HFFc6 (cell line): ENCODE data around the gene TMEM239. TPM values are rescaled to one million over a fixed set of nuclear protein-coding genes. Genes with fewer than 3 reads are reported as not detected.

Experiments used
- DNase-seq: peaks from one replicate; pipeline ENCODE4 v3.0.0-alpha.2; 2018
- H3K27ac Mint-ChIP-seq: 2 replicates; pipeline ENCODE4 v1.8.0; 2020; ENCODE audit warnings: mild to moderate bottlenecking, mixed read lengths
- H3K27me3 Mint-ChIP-seq: 2 replicates; pipeline ENCODE4 v1.8.0; 2021; ENCODE audit warnings: mild to moderate bottlenecking, moderate library complexity, mixed read lengths; ENCODE audit not compliant: insufficient read depth
- H3K36me3 Mint-ChIP-seq: 2 replicates; pipeline ENCODE4 v1.8.0; 2021; ENCODE audit warnings: low read depth, mixed read lengths
- H3K4me1 Mint-ChIP-seq: 2 replicates; pipeline ENCODE4 v1.8.0; 2020; ENCODE audit warnings: low read depth, mixed read lengths
- H3K4me3 Mint-ChIP-seq: 2 replicates; pipeline ENCODE4 v1.8.0; 2020; ENCODE audit warnings: mild to moderate bottlenecking, moderate library complexity, mixed read lengths
- H3K9me3 Mint-ChIP-seq: 2 replicates; pipeline ENCODE4 v1.8.0; 2020; ENCODE audit warnings: mild to moderate bottlenecking, mixed read lengths
- total RNA-seq, 6 experiments: library from RNA; stranded (reverse); fragmentation: NEBNext Ultra II Directional; extraction: Animal tissue kit (Norgen Biotek cat#: 25700); gene quantifications; 2 replicates in 1 of 6; 3 replicates in 5 of 6; pipeline ENCODE4 v1.2.3, GENCODE V29; 2021
- TF ChIP-seq, protein P1 (sequence below): fragments of 200-600 bp; sonication (generic); IDR thresholded peaks from 2 replicates; pipeline ENCODE4 v1.5.0; 2021; ENCODE audit warnings: antibody characterized with exemption, mild to moderate bottlenecking

Gene TMEM239
- total RNA-seq, 6 experiments from 2014 or later: not detected

DNA sequence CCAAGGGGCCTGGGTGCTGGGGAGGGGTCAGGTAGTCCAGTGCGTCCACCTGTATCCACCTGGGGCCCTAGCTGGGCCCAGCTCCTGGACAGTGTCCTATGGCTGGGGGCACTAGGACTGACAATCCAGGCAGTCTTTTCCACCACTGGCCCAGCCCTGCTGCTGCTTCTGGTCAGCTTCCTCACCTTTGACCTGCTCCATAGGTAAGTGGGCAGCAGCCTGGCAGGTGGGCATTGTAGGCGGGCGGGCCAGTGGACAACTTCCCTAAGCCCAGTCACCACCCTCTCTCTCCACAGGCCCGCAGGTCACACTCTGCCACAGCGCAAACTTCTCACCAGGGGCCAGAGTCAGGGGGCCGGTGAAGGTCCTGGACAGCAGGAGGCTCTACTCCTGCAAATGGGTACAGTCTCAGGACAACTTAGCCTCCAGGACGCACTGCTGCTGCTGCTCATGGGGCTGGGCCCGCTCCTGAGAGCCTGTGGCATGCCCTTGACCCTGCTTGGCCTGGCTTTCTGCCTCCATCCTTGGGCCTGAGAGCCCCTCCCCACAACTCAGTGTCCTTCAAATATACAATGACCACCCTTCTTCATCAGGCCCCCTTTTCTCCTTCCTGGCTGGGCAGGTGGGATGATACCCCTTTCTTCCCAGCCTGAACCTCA lies 793 bp upstream of the TMEM239 start:
- TF ChIP-seq, protein P1, sequence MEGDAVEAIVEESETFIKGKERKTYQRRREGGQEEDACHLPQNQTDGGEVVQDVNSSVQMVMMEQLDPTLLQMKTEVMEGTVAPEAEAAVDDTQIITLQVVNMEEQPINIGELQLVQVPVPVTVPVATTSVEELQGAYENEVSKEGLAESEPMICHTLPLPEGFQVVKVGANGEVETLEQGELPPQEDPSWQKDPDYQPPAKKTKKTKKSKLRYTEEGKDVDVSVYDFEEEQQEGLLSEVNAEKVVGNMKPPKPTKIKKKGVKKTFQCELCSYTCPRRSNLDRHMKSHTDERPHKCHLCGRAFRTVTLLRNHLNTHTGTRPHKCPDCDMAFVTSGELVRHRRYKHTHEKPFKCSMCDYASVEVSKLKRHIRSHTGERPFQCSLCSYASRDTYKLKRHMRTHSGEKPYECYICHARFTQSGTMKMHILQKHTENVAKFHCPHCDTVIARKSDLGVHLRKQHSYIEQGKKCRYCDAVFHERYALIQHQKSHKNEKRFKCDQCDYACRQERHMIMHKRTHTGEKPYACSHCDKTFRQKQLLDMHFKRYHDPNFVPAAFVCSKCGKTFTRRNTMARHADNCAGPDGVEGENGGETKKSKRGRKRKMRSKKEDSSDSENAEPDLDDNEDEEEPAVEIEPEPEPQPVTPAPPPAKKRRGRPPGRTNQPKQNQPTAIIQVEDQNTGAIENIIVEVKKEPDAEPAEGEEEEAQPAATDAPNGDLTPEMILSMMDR: no peak
- DNase-seq: no peak
- no peaks in the 10 kb centered on the region for H3K36me3 Mint-ChIP-seq
- peaks cover 9% of the 10 kb centered on the region for H3K27me3 Mint-ChIP-seq
- peaks cover 24% of the 10 kb centered on the region for H3K9me3 Mint-ChIP-seq
- peak overlapping the region; percentile 64; the same call in 1 of the 2 replicates for H3K4me3 Mint-ChIP-seq
- peaks cover 40% of the 10 kb centered on the region for H3K4me1 Mint-ChIP-seq
- H3K27ac Mint-ChIP-seq: peak overlapping the region; percentile 82

DNA sequence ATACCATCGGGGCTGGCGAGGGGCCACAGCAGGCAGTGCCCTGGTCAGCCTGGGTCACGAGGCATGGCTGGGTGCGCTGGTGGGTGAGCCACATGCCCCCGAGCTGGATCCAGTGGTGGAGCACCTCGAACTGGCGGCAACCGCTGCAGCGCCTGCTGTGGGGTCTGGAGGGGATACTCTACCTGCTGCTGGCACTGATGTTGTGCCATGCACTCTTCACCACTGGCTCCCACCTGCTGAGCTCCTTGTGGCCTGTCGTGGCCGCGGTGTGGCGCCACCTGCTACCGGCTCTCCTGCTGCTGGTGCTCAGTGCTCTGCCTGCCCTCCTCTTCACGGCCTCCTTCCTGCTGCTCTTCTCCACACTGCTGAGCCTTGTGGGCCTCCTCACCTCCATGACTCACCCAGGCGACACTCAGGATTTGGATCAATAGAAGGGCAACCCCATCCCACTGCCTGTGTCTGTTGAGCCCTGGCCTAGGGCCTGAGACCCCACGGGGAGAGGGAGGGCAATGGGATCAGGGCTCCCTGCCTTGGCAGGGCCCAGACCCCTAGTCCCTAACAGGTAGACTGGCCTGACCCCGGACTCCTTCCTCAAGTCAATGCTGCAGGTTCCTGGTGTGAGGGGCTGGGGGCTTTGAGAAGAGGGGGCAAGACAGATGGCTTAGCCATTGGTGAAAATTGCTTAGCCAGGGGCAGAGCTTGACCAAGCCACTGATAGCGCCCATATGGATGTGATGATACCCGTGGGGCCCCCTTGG lies 598 bp downstream of the TMEM239 start:
- Mint-ChIP-seq H3K27me3 (peaks cover 9% of the 10 kb centered on the region), H3K36me3 (no peaks in the 10 kb centered on the region), H3K4me1 (peaks cover 43% of the 10 kb centered on the region), H3K4me3 (no peak overlapping the region), H3K27ac (no peak overlapping the region; the same call in 1 of the 2 replicates), H3K9me3 (peaks cover 15% of the 10 kb centered on the region)
- no peak for DNase-seq
- TF ChIP-seq, protein P1: no peak

DNA sequence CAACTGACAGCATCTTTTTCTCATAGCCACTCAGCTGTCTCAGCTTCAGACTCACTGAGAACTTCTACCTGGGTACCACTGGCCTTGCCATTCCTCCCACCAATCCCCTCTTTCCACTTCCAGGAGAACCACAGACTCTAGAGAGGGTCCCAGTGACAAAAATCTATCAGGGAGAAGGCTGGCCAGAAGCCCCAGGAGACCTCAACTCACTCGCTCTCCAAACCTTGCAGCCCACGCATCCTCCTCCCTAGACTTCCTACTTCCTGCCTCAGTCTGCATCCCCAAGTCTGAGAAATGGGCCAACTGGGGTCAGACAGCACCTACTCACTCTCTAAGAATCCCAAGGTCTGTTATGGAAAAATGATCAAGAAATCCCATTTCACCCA lies 1.2 kb downstream of the TMEM239 start:
- H3K27ac Mint-ChIP-seq: no peak overlapping the region
- H3K4me3 Mint-ChIP-seq: no peak overlapping the region
- H3K36me3 Mint-ChIP-seq: no peaks in the 10 kb centered on the region
- TF ChIP-seq, protein P1: no peak
- H3K4me1 Mint-ChIP-seq: peaks cover 43% of the 10 kb centered on the region
- peaks cover 10% of the 10 kb centered on the region for H3K9me3 Mint-ChIP-seq
- DNase-seq: no peak
- peaks cover 9% of the 10 kb centered on the region for H3K27me3 Mint-ChIP-seq

DNA sequence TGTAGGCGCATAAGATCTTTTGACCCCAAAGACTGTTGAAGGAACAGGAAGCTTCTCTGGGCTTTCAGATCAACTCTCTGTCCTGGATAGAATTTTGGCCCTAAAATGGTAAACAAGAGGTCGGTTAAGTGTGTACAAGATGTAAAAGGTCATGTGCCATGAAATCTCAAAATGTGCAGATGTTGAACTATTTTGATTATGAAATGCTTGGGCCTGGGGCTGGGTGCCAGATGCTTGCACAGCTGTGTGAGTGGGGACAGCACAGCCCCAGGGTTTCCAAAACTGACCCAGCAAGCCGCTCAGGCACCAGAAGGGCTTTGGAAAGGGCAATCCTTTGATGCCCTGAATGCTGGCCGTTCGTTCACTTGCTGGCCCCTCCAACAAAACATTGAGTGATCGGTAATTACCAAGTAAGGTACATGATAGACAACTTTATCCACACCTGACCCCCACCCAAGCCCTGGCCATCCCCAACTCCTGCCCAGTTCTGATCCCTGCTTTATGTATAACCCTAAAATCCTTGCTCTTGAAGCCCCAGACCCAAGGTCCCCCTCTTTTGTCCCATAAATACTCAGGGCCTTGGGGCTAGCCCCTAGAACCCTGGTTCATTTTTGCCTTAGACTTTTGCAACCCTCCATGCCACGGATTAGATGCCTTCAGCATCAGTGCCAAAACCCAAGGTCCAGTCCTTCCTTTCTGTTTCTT lies 1.9 kb downstream of the TMEM239 start:
- H3K4me1 Mint-ChIP-seq: peaks cover 43% of the 10 kb centered on the region
- H3K27me3 Mint-ChIP-seq: peaks cover 9% of the 10 kb centered on the region
- peaks cover 4% of the 10 kb centered on the region; the same call in 1 of the 2 replicates for H3K9me3 Mint-ChIP-seq
- no peak overlapping the region for H3K27ac Mint-ChIP-seq
- DNase-seq: no peak
- TF ChIP-seq, protein P1: no peak
- no peak overlapping the region for H3K4me3 Mint-ChIP-seq
- H3K36me3 Mint-ChIP-seq: no peaks in the 10 kb centered on the region

DNA sequence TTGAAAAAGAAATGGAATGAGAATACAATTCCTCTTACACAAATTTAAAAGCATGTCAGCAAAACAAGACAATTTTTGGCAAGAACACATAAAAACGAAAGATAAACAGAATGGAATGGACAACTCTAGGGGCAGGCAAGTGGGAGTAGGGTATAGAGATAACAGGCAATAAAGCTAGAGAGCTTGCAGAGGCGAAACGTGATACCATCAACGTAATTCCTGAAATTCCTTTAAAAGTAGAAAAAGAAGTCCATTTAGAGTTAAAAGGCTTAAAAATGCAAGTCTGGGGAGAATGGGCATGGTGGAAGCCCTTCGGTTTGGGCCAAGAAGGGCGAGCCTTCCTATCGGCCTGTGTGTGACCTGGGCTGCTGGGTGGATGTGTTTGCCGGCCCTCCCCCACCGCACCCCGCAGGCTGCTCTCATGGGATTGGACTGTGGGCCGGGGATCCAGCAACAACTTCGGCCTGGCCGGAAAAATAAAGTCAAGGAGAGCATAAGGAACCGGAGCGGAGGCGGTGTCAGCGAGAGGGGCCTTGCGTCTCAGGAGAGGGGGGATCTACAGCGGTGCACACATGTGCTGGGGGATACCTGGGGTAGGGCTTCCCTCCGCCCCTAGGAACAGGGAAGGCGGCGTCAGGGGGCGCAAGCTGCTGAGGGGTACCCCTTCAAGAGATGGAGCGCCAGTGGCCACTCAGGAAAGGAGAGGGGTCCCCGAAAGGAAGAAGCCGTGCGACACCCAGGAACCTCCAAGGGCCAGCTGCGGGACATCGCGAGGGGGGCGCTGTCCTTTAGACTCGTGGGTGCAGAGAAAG lies 4.1 kb downstream of the TMEM239 start:
- Mint-ChIP-seq H3K27ac (peak overlapping the region; percentile 23), H3K36me3 (no peaks in the 10 kb centered on the region), H3K4me1 (peaks cover 24% of the 10 kb centered on the region), H3K9me3 (no peaks in the 10 kb centered on the region), H3K27me3 (peaks cover 6% of the 10 kb centered on the region), H3K4me3 (peak overlapping the region; percentile 31)
- peak; percentile 29 for DNase-seq
- TF ChIP-seq, protein P1: no peak
